Myocyte (in vitro differentiated cells): Measurements from ENCODE around the gene ASXL3. TPM values are rescaled to one million over a fixed set of nuclear protein-coding genes. Genes with fewer than 3 reads are reported as not detected.
A peak's percentile ranks its signal among the peaks of the same experiment; 100 is the strongest.

Experiments used
- DNase-seq: peaks from one replicate; pipeline ENCODE4 v3.0.0-alpha.2; 2012; ENCODE audit warnings: low read depth
- total RNA-seq: library from RNA; depleted of rRNA; stranded (reverse); fragments of >200 nt; gene quantifications from 2 replicates; pipeline ENCODE4 v1.2.3, GENCODE V29; 2014

The ASXL3 gene
- total RNA-seq, 1 donor from 2014 or later: not detected

DNA sequence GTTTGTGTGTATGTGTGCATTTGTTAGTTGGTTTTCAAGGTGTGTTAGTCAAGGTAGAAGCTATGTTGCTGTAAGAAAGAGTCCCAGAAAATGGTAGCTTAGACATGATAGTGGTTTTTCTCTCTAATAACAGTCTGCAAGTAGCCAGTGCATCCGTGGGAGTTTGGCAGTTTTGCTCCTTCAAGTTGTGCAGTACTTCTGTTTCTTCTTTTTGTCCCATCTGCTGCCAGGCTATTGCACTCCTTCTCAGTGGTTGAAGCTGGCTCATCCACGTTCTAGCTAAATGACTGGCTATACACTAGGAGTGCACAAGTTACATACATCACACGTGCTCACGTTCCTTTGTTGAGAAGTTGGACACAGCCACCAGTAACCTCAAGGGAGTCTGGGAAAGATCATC lies 134.7 kb downstream of the ASXL3 start:
- no peak for DNase-seq

GRCh38 chr18:33716061-33716683 lies 138.2 kb downstream of the ASXL3 start:
- no peak for DNase-seq

DNA sequence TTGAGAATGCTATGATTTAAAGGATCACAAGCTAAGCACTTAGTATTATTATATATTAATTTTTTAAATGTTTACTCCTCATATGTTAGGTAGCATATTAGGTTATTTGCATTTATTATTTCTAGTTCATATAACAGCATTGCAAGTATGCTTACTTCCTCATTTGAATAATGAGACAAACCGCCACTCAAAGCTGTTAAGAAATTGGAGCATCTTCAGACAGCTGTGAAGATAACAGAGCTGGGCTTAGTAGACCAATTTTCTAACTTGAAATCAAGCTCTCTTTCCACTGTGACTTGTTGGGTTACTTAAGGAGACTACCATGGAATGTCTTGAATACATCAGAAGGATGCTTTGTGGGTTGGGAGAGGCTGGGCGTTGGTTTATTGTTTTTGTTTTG lies 139.3 kb downstream of the ASXL3 start:
- DNase-seq: no peak

GRCh38 chr18:33720133-33720532 lies 142.1 kb downstream of the ASXL3 start:
- DNase-seq: no peak

DNA sequence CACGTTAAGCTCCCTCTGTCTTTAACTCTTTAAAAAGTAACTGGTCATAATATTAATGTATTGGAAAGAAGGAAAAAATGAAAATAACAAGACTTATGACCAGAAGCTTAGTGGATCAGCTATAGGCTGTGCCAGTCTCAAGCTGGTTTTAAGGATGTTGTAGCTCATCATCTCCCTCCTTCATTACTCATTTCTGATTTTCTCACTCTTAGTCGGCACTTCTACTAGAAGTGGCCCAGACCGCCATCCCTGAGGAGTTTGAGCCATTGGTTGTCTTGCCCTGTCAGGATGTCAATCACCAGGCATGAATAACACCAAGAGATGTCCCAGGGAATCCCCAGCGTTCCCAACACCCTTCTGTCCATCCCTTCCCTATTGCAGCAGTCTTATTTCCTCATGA lies 151.5 kb downstream of the ASXL3 start:
- no peak for DNase-seq

GRCh38 chr18:33733376-33733775 lies 155.4 kb downstream of the ASXL3 start:
- DNase-seq: no peak

DNA sequence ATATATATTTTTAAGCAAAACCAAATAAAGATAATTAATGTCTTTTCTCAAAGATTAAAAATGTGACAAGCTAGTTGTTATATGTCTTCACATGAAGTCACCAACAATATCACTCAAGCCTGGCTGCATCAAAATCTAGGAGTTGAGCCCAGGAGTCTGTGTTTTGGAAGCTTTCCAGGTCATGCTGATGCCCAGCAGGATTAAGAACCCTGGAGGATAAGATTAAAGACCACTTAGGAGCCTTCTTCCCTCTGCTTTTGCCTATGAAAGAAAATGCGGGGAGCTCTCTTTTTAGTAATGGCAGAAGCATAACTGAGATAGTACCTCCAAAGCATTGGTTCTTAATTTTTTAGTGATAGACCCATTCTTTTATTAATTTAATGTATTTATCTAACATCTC lies 157.4 kb downstream of the ASXL3 start:
- no peak for DNase-seq

DNA sequence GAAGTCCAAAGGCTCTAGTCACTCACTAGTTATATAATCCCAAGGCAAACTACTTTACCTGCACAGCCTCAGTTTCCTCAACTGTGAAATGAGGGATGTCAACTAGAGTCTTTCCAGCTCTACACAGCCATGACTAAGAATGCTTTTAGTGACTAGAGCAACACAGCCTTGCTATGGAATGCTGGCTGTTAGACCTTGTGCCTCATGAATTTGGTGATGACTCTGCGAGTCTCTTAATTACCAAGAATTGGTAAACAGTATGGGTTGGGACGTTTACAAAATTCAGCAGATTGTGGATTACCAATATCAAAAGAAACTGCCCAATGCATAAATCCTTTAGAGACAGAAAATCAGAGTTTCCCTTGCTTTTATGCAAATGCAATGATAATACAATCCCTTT lies 163.7 kb downstream of the ASXL3 start:
- no peak for DNase-seq

DNA sequence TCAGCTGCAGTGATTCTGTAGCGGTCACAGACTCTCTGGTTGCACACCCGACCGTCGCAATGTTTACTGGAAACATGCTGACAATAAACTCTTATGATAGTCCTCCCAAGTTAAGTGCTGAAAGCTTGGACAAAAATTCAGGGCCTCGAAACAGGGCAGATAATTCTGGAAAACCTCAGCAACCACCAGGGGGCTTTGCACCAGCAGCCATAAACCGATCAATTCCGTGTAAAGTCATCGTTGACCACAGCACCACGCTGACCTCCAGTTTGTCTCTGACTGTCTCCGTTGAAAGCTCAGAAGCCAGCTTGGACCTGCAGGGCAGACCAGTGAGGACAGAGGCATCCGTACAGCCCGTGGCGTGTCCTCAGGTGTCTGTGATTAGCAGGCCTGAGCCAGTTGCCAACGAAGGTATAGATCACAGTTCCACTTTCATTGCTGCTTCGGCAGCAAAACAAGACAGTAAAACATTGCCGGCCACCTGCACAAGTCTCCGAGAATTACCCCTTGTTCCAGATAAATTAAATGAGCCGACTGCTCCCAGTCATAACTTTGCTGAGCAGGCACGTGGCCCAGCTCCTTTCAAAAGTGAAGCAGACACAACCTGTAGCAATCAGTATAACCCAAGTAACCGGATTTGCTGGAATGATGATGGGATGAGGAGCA lies 166.1 kb downstream of the ASXL3 start:
- DNase-seq: no peak

GRCh38 chr18:33745151-33745795 lies 167.3 kb downstream of the ASXL3 start:
- no peak for DNase-seq

DNA sequence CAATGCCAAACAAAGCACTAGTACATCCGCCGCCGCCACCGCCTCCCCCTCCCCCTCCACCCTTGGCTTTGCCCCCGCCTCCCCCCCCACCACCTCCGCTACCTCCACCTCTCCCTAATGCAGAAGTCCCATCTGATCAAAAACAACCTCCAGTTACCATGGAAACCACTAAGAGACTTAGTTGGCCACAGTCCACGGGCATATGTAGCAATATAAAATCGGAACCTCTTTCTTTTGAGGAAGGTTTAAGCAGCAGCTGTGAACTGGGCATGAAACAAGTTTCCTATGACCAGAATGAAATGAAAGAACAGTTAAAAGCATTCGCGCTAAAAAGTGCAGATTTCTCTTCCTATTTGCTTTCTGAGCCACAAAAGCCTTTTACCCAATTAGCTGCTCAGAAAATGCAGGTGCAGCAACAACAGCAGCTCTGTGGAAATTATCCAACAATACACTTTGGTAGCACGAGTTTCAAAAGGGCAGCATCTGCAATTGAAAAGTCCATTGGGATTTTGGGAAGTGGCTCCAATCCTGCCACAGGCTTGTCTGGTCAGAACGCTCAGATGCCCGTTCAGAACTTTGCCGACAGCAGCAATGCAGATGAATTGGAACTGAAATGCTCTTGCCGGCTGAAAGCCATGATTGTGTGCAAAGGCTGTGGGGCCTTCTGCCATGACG lies 168.0 kb downstream of the ASXL3 start:
- DNase-seq: no peak

DNA sequence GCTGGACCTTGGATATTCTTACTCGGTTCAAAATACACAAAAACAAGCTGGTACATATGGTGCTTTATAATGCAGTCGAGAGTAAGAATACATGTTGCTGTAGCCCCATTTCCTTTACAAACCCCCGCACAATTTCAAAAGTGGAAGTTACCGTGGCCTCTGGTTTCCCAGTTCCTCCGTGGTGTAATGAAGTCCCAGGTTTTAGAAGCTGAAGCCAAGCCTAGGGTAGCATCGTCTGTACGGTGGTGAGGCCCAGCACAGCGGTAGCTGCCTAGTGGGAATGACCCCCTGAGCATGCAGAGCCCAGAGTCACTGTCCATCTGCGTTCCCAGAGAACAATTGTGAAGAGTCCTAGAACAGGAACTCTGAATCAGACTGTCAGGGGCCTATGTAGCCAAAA lies 171.8 kb downstream of the ASXL3 start:
- no peak for DNase-seq

DNA sequence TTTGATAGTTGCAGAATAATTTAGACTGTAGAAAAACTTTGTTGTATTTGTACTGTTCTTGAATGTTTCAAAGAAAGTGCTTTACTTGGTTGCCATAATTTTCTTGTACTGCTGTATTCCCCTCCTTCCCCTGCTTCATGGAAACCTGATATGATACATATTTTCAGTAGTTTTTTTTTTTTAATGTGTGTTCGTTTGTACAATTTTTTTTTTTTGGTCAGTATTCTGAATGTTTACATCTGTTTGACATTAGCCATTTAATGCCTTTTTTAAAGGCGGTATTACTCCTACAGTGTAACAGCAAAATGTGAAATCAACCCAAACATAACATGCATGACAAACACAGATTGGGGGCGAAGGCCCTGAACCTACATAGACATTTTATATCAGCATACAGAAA lies 172.3 kb downstream of the ASXL3 start:
- no peak for DNase-seq

GRCh38 chr18:33751613-33752221 lies 173.7 kb downstream of the ASXL3 start:
- peak; percentile 1 for DNase-seq

GRCh38 chr18:33755391-33755790 lies 177.4 kb downstream of the ASXL3 start:
- no peak for DNase-seq

DNA sequence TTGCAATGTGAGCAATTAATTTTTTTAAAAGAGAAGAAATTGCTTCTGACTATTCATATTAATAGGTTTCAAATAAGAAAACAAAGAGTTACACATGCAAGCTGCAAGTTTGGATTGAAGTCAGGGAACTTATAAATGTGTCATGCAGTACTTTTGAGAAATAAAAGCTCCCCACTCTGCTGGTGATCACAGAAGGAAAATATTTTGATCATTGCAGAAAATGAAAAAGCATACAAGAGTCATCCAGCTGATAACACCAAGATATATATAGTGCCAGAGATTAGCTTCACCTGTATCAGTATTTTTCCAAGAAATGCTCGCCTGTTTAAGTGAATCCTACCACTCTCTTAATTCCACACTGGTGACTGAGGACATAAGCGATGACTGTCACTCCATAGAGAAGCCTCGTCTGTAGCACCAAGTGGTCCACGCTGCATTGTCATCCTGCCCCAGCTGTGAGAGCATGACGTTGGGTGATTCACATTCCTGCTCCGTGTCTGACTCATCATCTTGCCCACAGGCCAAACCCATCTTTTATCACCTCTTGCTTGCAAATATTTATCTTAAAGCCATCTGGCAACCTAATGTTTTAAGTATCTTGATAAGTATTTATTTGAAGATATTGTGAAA lies 178.0 kb downstream of the ASXL3 start:
- DNase-seq: peak; percentile 4

DNA sequence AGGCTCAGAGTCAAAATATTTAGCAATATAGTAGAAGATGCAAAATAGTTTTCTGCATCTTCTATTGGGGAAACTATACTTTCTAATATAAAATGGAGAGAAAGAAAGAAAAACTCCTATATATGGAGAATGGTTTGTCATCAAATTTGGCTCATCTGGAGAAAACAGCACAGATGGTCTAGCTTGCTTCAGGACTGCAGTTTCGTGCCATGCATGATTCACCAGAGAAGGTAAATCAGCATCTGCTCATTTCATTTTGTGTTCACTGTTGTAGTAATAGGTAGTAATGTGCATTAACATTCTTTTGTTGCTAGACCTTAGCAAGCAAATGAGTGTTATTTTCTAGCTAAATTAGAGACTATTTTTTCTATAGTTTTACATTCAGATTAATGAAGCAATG lies 179.0 kb downstream of the ASXL3 start:
- no peak for DNase-seq

GRCh38 chr18:33761363-33761762 lies 183.3 kb downstream of the ASXL3 start:
- no peak for DNase-seq

GRCh38 chr18:33781429-33781828 lies 203.4 kb downstream of the ASXL3 start:
- DNase-seq: no peak
